ENCODE data around the gene COL7A1. TPM values are rescaled to one million over a fixed set of nuclear protein-coding genes. Genes with fewer than 3 reads are reported as not detected.

The COL7A1 gene
- total RNA-seq (2022; extraction: Qiagen RNA extraction) = 143 to 232 TPM (median 208 TPM) in 5 replicates

GRCh38 chr3:48595075-48595525, at the start of gene COL7A1:
COL7A1 (minus strand) TSS chr3:48595329; CDS start chr3:48595159, 170 bp downstream.

DNA sequence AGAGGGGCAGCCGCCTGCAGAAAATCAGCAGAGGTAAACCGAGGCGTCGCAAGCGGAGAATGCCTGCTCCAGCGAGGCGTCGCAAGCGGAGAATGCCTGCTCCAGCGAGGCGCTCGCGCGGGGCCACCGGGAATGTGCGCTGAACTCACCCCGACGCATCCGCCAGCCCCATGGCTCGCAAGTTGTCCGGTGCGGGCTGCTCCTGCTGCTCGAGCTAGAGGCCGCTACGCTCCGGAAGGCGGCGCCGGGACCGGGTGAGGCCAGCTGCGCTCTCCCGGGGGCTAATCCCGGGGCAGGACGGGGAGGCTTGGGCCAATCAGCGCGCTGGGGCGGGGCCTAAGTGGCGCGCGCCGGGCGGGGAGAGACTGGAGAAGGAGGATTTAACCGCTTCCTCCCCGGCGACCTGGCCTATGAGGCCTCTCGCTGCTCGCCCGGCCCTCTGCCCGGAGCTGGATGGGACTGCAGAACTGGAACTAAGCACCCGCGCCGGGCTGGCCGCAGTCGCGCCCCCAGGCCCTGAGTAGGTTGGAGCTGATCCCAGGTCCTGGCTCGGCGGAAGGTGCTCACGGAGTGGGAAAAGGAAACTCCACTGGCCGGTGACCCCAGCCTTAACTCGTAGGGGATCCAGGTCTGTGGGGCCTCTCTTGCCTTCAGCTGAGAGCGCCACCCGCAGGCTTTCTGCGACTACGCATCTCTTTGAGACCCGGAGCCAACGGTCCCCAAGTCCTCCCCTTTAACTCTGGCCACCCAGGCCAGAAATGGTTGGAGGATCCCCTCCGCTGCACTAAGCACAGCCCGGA, 40.3 kb upstream of the COL7A1 start, which contains the start of gene SLC26A6:
Gene SLC26A6 (minus strand): TSS at position 240 of the 800 bp plus-strand sequence. CDS start 68 bp downstream, at position 172.

GRCh38 chr3:48621461-48621869, 26.3 kb upstream of the COL7A1 start, which contains the start of gene TMEM89:
TMEM89 (minus strand) TSS chr3:48621769; CDS start chr3:48621756, 13 bp downstream.

GRCh38 chr3:48609088-48610005, 14.2 kb upstream of the COL7A1 start, which contains the start of gene UQCRC1:
UQCRC1 (minus strand) TSS chr3:48609646; CDS start chr3:48609620, 26 bp downstream.

DNA sequence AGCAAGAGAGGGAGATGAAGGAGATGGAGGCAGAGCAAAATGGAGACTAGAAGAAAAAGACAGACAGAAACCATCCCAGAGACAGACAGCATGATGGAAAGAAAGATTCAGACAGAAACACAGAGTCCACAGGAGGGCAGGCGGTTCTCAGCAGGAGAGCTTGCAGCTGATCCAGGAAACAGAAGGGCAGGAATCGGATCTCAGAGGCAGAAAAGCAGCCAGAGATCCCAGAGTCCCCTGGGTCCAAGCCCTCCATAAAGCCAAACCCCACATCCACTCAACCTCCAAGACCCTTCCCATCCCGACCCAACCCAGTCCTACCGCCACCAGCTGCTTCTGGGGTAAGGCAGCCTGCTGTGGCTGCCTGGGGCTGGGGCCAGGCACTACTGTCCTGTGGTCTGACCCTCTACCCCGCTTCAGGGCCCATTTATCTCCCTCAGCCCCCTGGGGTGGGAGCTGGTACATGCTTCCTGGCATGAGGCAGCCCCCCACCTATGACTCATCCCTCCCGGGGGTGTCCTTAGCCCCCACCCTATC, 31.7 kb downstream of the COL7A1 start, which contains the start of gene UCN2:
Gene UCN2 (minus strand): TSS at position 400 of the 537 bp plus-strand sequence. CDS start 657 bp downstream, outside the sequence.

GRCh38 chr3:48556796-48557626, 38.1 kb downstream of the COL7A1 start, which contains the start of gene PFKFB4:
PFKFB4 (minus strand) TSS chr3:48556803; CDS start chr3:48556777, 26 bp downstream.

Other genes starting within 250 kb of the COL7A1 start
- not detected in 5 replicates for gene FBXW12, start 223.1 kb downstream of the COL7A1 start, total RNA-seq (2022; extraction: Qiagen RNA extraction)
- gene PLXNB1, start 165.2 kb downstream of the COL7A1 start, total RNA-seq (2022; extraction: Qiagen RNA extraction) = 13.4 to 17.7 TPM (median 15.7 TPM) in 5 replicates
- 25.0 to 29.1 TPM (median 27.4 TPM) in 5 replicates for gene CCDC51, start 155.2 kb downstream of the COL7A1 start, total RNA-seq (2022; extraction: Qiagen RNA extraction)
- gene TMA7, start 155.1 kb downstream of the COL7A1 start, total RNA-seq (2022; extraction: Qiagen RNA extraction) = 266 to 389 TPM (median 282 TPM) in 5 replicates
- 8.3 to 9.6 TPM (median 9.4 TPM) in 5 replicates for gene ATRIP, start 148.6 kb downstream of the COL7A1 start, total RNA-seq (2022; extraction: Qiagen RNA extraction)
- gene SHISA5, start 91.2 kb downstream of the COL7A1 start, total RNA-seq (2022; extraction: Qiagen RNA extraction) = 101 to 139 TPM (median 129 TPM) in 5 replicates
- gene PFKFB4, start 38.5 kb downstream of the COL7A1 start, total RNA-seq (2022; extraction: Qiagen RNA extraction) = 12.6 to 17.6 TPM (median 12.8 TPM) in 5 replicates
- gene UCN2, start 31.5 kb downstream of the COL7A1 start, total RNA-seq (2022; extraction: Qiagen RNA extraction) = 6.9 to 11.3 TPM (median 9.7 TPM) in 5 replicates
- 169 to 188 TPM (median 181 TPM) in 5 replicates for gene UQCRC1, start 14.3 kb upstream of the COL7A1 start, total RNA-seq (2022; extraction: Qiagen RNA extraction)
- not detected in 5 replicates for gene TMEM89, start 26.4 kb upstream of the COL7A1 start, total RNA-seq (2022; extraction: Qiagen RNA extraction)
- gene SLC26A6, start 40.1 kb upstream of the COL7A1 start, total RNA-seq (2022; extraction: Qiagen RNA extraction) = 14.6 to 21.2 TPM (median 18.6 TPM) in 5 replicates
- gene CELSR3, start 67.6 kb upstream of the COL7A1 start, total RNA-seq (2022; extraction: Qiagen RNA extraction) = 3.2 to 5.9 TPM (median 4.7 TPM) in 5 replicates
- 6.9 to 11.7 TPM (median 9.9 TPM) in 5 replicates for gene NCKIPSD, start 90.6 kb upstream of the COL7A1 start, total RNA-seq (2022; extraction: Qiagen RNA extraction)
- 48.8 to 49.9 TPM (median 49.3 TPM) in 5 replicates for gene IP6K2, start 121.9 kb upstream of the COL7A1 start, total RNA-seq (2022; extraction: Qiagen RNA extraction)